ENCODE data around the gene RHBDL3. TPM values are rescaled to one million over a fixed set of nuclear protein-coding genes. Genes with fewer than 3 reads are reported as not detected.

The RHBDL3 gene
- total RNA-seq, 2 experiments from 2014 or later: 0.15 TPM; not detected in 1

DNA sequence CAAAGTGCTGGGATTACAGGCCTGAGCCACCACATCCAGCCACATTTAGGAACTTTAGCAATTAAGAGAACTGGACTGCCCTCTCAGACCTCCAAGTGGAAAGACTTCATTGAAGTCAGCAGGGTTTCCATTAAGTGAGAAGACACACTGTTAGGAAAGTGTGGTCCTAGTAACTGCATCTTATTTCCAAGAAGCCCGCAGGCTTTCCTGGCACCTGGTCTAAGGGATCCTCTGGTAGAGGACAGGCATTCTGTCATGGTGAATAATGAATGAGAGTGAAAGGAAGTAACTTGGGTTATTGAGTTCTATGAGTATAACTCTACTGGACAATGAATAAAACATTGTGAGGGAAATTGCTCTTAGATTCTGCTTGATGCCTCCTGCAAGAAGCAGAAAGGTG, 62.3 kb downstream of the RHBDL3 start:
- Histone ChIP-seq H3K36me3 (ENCODE audit: insufficient read depth, low read length) (peaks cover 15% of the 10 kb centered on the region), H3K79me2 (ENCODE audit: insufficient read depth, low read depth, low read length) (no peaks in the 10 kb centered on the region), H2AFZ (ENCODE audit: low read length) (no peak overlapping the region), H4K20me1 (ENCODE audit: insufficient read depth, low read length) (no peaks in the 10 kb centered on the region), H3K9me2 (ENCODE audit: insufficient read depth, low read length) (no peaks in the 10 kb centered on the region), H3K4me1 (ENCODE audit: insufficient read depth, low read length, poor library complexity, severe bottlenecking) (peaks cover 26% of the 10 kb centered on the region), H3K4me2 (ENCODE audit: low read length) (no peak overlapping the region), H3K27ac (ENCODE audit: low read depth, low read length, poor library complexity, severe bottlenecking) (no peak overlapping the region), H3K4me3 (ENCODE audit: low read depth, low read length, poor library complexity, severe bottlenecking) (no peak overlapping the region), H3K9me3 (ENCODE audit: low read length) (no peaks in the 10 kb centered on the region)
- ChIA-PET POLR2A (interaction anchor here (0.6 to 1.4 kb wide), 3 partner anchors 17 to 67 kb away, joined by 3 to 6 read pairs (median 4); no protein-coding TSS in a partner anchor), CTCF (ENCODE audit: unreplicated experiment) (no interaction called here)
- intact Hi-C loops (cut with micrococcal nuclease; ENCODE audit: unreplicated experiment): no loop called here
- TF ChIP-seq EZH2phosphoT487 (IDR thresholded peaks at IDR 0.05; ENCODE audit: borderline replicate concordance, low read depth, low read length): no peak
- TF ChIP-seq, protein P1, sequence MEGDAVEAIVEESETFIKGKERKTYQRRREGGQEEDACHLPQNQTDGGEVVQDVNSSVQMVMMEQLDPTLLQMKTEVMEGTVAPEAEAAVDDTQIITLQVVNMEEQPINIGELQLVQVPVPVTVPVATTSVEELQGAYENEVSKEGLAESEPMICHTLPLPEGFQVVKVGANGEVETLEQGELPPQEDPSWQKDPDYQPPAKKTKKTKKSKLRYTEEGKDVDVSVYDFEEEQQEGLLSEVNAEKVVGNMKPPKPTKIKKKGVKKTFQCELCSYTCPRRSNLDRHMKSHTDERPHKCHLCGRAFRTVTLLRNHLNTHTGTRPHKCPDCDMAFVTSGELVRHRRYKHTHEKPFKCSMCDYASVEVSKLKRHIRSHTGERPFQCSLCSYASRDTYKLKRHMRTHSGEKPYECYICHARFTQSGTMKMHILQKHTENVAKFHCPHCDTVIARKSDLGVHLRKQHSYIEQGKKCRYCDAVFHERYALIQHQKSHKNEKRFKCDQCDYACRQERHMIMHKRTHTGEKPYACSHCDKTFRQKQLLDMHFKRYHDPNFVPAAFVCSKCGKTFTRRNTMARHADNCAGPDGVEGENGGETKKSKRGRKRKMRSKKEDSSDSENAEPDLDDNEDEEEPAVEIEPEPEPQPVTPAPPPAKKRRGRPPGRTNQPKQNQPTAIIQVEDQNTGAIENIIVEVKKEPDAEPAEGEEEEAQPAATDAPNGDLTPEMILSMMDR (conservative IDR thresholded peaks at IDR 0.05; ENCODE audit: low read length): no peak
- no TSS peak for BruUV-seq (replicated peaks)
- DNase-seq (ENCODE audit: low spot score): no peak

DNA sequence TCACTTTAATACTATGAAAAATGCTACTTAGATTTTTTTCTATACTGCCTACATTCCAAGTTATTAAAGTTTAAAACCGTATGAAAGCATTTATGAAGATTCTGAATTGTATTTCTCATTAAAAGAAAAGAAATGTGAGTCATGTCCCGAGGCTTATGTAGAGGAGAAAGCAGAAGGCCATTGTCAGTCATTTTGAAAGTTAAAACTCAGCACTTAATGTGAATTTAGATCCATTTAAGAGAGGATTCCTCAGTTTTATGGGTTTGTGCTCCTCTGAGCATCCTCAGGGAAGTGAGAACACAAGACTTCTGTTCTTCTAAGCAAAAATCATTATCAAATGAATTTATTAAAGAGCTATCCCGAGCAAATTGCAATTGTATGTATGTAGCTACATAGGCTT, 64.5 kb downstream of the RHBDL3 start:
- Histone ChIP-seq H3K36me3 (ENCODE audit: insufficient read depth, low read length) (peaks cover 37% of the 10 kb centered on the region), H3K27ac (ENCODE audit: low read depth, low read length, poor library complexity, severe bottlenecking) (no peak overlapping the region), H3K79me2 (ENCODE audit: insufficient read depth, low read depth, low read length) (no peaks in the 10 kb centered on the region), H3K9me3 (ENCODE audit: low read length) (no peaks in the 10 kb centered on the region), H3K9me2 (ENCODE audit: insufficient read depth, low read length) (no peaks in the 10 kb centered on the region), H2AFZ (ENCODE audit: low read length) (no peak overlapping the region), H4K20me1 (ENCODE audit: insufficient read depth, low read length) (no peaks in the 10 kb centered on the region), H3K4me2 (ENCODE audit: low read length) (no peak overlapping the region), H3K4me3 (ENCODE audit: low read depth, low read length, poor library complexity, severe bottlenecking) (no peak overlapping the region), H3K4me1 (ENCODE audit: insufficient read depth, low read length, poor library complexity, severe bottlenecking) (peaks cover 18% of the 10 kb centered on the region)
- POLR2A ChIA-PET: interaction anchor here (0.7 kb wide), 1 partner anchor 255 kb away, joined by 3 read pairs; no protein-coding TSS in a partner anchor
- intact Hi-C loops (cut with micrococcal nuclease; ENCODE audit: unreplicated experiment): no loop called here
- no peak for DNase-seq (ENCODE audit: low spot score)
- BruUV-seq (replicated peaks): no TSS peak
- CTCF ChIA-PET (ENCODE audit: unreplicated experiment): no interaction called here
- TF ChIP-seq, protein P1 (conservative IDR thresholded peaks at IDR 0.05; ENCODE audit: low read length): no peak
- no peak for TF ChIP-seq EZH2phosphoT487 (IDR thresholded peaks at IDR 0.05; ENCODE audit: borderline replicate concordance, low read depth, low read length)

DNA sequence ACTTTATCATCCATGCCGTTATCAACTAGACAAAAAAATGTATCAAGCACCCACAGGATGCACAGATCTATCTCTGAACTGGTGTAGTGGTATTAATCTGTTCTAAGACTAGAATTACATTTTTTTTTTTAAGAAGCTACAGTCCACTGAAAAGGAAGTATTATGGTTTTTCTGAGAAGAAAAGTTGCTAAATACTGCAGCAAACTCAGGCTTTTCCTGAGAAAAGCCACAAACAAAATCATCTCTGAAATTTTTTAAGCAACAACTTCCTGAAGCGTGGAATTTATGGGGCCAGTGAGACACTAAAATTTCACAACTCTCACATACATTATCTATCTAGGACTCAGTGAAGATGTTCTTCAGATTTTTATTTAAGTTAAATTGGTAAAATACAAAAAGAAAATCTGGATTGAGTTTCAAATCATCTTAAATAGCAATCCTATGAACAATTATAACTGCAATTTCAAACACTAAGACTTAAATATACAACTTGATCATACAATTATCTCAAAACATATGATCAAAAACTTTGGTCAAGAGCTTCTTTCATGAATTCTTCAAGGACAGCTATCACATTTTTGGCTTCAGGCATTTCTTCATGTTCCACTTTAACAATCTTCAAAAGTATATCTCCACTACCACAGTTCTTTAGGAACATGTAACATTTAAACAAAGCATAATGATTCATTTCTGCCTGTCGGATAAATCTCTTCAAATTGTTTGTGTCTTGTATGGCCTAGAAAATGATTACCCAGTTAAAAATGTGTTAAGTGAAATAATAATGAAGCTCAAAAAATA, 65.8 kb downstream of the RHBDL3 start:
- H3K36me3 ChIP-seq (ENCODE audit: insufficient read depth, low read length): peaks cover 50% of the 10 kb centered on the region
- intact Hi-C loops (cut with micrococcal nuclease; ENCODE audit: unreplicated experiment): no loop called here
- CTCF ChIA-PET (ENCODE audit: unreplicated experiment): no interaction called here
- H2AFZ ChIP-seq (ENCODE audit: low read length): no peak overlapping the region
- H3K9me2 ChIP-seq (ENCODE audit: insufficient read depth, low read length): no peaks in the 10 kb centered on the region
- peaks cover 18% of the 10 kb centered on the region for H3K4me1 ChIP-seq (ENCODE audit: insufficient read depth, low read length, poor library complexity, severe bottlenecking)
- H3K9me3 ChIP-seq (ENCODE audit: low read length): no peaks in the 10 kb centered on the region
- H3K4me3 ChIP-seq (ENCODE audit: low read depth, low read length, poor library complexity, severe bottlenecking): no peak overlapping the region
- no peaks in the 10 kb centered on the region for H4K20me1 ChIP-seq (ENCODE audit: insufficient read depth, low read length)
- POLR2A ChIA-PET: interaction anchor here (0.6 to 1.3 kb wide), 2 partner anchors 8 to 87 kb away, joined by 3 read pairs; no protein-coding TSS in a partner anchor
- no TSS peak for BruUV-seq (replicated peaks)
- no peak overlapping the region for H3K27ac ChIP-seq (ENCODE audit: low read depth, low read length, poor library complexity, severe bottlenecking)
- TF ChIP-seq, protein P1 (conservative IDR thresholded peaks at IDR 0.05; ENCODE audit: low read length): no peak
- TF ChIP-seq EZH2phosphoT487 (IDR thresholded peaks at IDR 0.05; ENCODE audit: borderline replicate concordance, low read depth, low read length): no peak
- no peak overlapping the region for H3K4me2 ChIP-seq (ENCODE audit: low read length)
- H3K79me2 ChIP-seq (ENCODE audit: insufficient read depth, low read depth, low read length): no peaks in the 10 kb centered on the region
- DNase-seq (ENCODE audit: low spot score): no peak

Data from OCI-LY7 (cell line).